ENCODE results near the gene C10orf53.

Gene C10orf53, protein sequence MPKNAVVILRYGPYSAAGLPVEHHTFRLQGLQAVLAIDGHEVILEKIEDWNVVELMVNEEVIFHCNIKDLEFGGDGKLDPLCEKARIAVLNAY

GRCh38 chr10:49679480-49679893 is at the start of gene C10orf53:
C10orf53 (plus strand) TSS chr10:49679651; CDS start chr10:49679698, 47 bp downstream.
- peaks cover 38% of the 10 kb centered on the region for H3K27me3 Mint-ChIP-seq
- ATAC-seq (peak; percentile 59), DNase-seq (peak; percentile 23)
- H3K27ac Mint-ChIP-seq: no peak within 1 kb of the TSS
- peaks cover 9% of the 10 kb centered on the region for H3K36me3 Mint-ChIP-seq (ENCODE audit: low read depth)
- peaks cover 19% of the 10 kb centered on the region for H3K9me3 Mint-ChIP-seq
- peaks cover 4% of the 10 kb centered on the region for H3K4me1 Mint-ChIP-seq
- no peak within 1 kb of the TSS for H3K4me3 Mint-ChIP-seq

GRCh38 chr10:49631975-49632374 is 47.5 kb upstream of the C10orf53 start:
- Mint-ChIP-seq H3K4me1 (no peaks in the 10 kb centered on the region), H3K4me3 (no peak overlapping the region)
- ATAC-seq: no peak

GRCh38 chr10:49632406-49633317 is 46.8 kb upstream of the C10orf53 start:
- no peaks in the 10 kb centered on the region for H3K4me1 Mint-ChIP-seq
- DNase-seq: no peak

More at GRCh38 chr10:49631975-49632374, 47.5 kb upstream of the C10orf53 start:
- DNase-seq: no peak
- Mint-ChIP-seq H3K36me3 (ENCODE audit: low read depth) (no peaks in the 10 kb centered on the region), H3K27ac (no peak overlapping the region), H3K9me3 (no peaks in the 10 kb centered on the region), H3K27me3 (peaks cover 3% of the 10 kb centered on the region)

GRCh38 chr10:49633327-49634068 is 46.0 kb upstream of the C10orf53 start:
- no peak for DNase-seq
- no peak for ATAC-seq
- Mint-ChIP-seq H3K4me1 (no peaks in the 10 kb centered on the region), H3K9me3 (no peaks in the 10 kb centered on the region), H3K36me3 (ENCODE audit: low read depth) (no peaks in the 10 kb centered on the region), H3K4me3 (no peak overlapping the region), H3K27ac (no peak overlapping the region), H3K27me3 (peaks cover 9% of the 10 kb centered on the region)

More at GRCh38 chr10:49632406-49633317, 46.8 kb upstream of the C10orf53 start:
- H3K36me3 Mint-ChIP-seq (ENCODE audit: low read depth): no peaks in the 10 kb centered on the region
- no peak for ATAC-seq
- H3K4me3 Mint-ChIP-seq: no peak overlapping the region
- no peaks in the 10 kb centered on the region for H3K9me3 Mint-ChIP-seq
- peaks cover 7% of the 10 kb centered on the region for H3K27me3 Mint-ChIP-seq
- H3K27ac Mint-ChIP-seq: no peak overlapping the region

- no peak for DNase-seq
- Mint-ChIP-seq H3K4me1 (no peaks in the 10 kb centered on the region), H3K27ac (no peak overlapping the region), H3K27me3 (peaks cover 9% of the 10 kb centered on the region), H3K9me3 (no peaks in the 10 kb centered on the region), H3K36me3 (ENCODE audit: low read depth) (no peaks in the 10 kb centered on the region), H3K4me3 (no peak overlapping the region)
- no peak for ATAC-seq
These were observed 45.3 kb upstream of the C10orf53 start for GRCh38 chr10:49634069-49634660.

DNA sequence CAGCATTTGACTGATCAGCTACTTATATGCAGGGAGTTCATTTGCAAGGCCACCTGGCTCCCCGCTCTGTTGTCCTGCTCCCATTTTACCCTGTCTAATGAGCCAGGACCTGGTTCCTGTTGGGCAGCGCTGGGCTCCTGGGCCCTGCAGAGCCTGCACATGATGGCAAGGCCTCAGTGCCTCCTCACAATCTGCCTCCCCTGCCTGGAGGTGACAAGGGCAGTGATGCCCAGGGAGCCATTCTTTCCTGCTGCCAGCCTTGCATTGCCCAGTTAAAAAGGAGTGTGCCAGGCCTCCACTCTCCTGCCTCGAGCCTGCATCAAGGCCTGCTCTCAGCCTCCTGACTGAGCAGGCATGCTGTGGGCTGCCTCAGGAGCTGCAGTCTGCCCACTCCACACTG is 37.1 kb upstream of the C10orf53 start:
- peaks cover 10% of the 10 kb centered on the region for H3K27me3 Mint-ChIP-seq
- no peak for ATAC-seq
- H3K4me3 Mint-ChIP-seq: no peak overlapping the region
- H3K36me3 Mint-ChIP-seq (ENCODE audit: low read depth): no peaks in the 10 kb centered on the region
- no peaks in the 10 kb centered on the region for H3K4me1 Mint-ChIP-seq
- no peak for DNase-seq
- no peak overlapping the region for H3K27ac Mint-ChIP-seq
- H3K9me3 Mint-ChIP-seq: no peaks in the 10 kb centered on the region

GRCh38 chr10:49643241-49644034 is 36.0 kb upstream of the C10orf53 start:
- Mint-ChIP-seq H3K36me3 (ENCODE audit: low read depth) (no peaks in the 10 kb centered on the region), H3K27ac (no peak overlapping the region), H3K27me3 (peaks cover 5% of the 10 kb centered on the region), H3K9me3 (no peaks in the 10 kb centered on the region), H3K4me3 (no peak overlapping the region), H3K4me1 (peaks cover 5% of the 10 kb centered on the region)
- ATAC-seq (no peak), DNase-seq (no peak)

GRCh38 chr10:49644035-49644646 is 35.3 kb upstream of the C10orf53 start:
- DNase-seq: no peak
- Mint-ChIP-seq H3K4me3 (no peak overlapping the region), H3K9me3 (no peaks in the 10 kb centered on the region), H3K27ac (no peak overlapping the region), H3K36me3 (ENCODE audit: low read depth) (no peaks in the 10 kb centered on the region), H3K4me1 (peaks cover 11% of the 10 kb centered on the region), H3K27me3 (peaks cover 6% of the 10 kb centered on the region)
- ATAC-seq: peak; percentile 29

- no peaks in the 10 kb centered on the region for H3K9me3 Mint-ChIP-seq
- DNase-seq (no peak), ATAC-seq (no peak)
- H3K4me3 Mint-ChIP-seq: no peak overlapping the region
- H3K36me3 Mint-ChIP-seq (ENCODE audit: low read depth): no peaks in the 10 kb centered on the region
- no peak overlapping the region for H3K27ac Mint-ChIP-seq
- H3K4me1 Mint-ChIP-seq: peaks cover 21% of the 10 kb centered on the region
- peaks cover 6% of the 10 kb centered on the region for H3K27me3 Mint-ChIP-seq
These were observed 34.0 kb upstream of the C10orf53 start for GRCh38 chr10:49645417-49645816.

GRCh38 chr10:49645871-49646870 is 33.3 kb upstream of the C10orf53 start:
- DNase-seq: no peak
- no peak for ATAC-seq
- Mint-ChIP-seq H3K9me3 (no peaks in the 10 kb centered on the region), H3K27me3 (peaks cover 5% of the 10 kb centered on the region), H3K27ac (no peak overlapping the region), H3K4me3 (no peak overlapping the region), H3K36me3 (ENCODE audit: low read depth) (no peaks in the 10 kb centered on the region), H3K4me1 (peaks cover 21% of the 10 kb centered on the region)

- Mint-ChIP-seq H3K27me3 (peaks cover 4% of the 10 kb centered on the region), H3K4me1 (peaks cover 21% of the 10 kb centered on the region), H3K36me3 (ENCODE audit: low read depth) (no peaks in the 10 kb centered on the region), H3K27ac (no peak overlapping the region), H3K4me3 (no peak overlapping the region), H3K9me3 (no peaks in the 10 kb centered on the region)
- no peak for ATAC-seq
- DNase-seq: no peak
These were observed 31.9 kb upstream of the C10orf53 start for GRCh38 chr10:49647554-49647953.

- peaks cover 7% of the 10 kb centered on the region for H3K27me3 Mint-ChIP-seq
- H3K4me3 Mint-ChIP-seq: no peak overlapping the region
- H3K36me3 Mint-ChIP-seq (ENCODE audit: low read depth): no peaks in the 10 kb centered on the region
- ATAC-seq: no peak
- DNase-seq: no peak
- H3K4me1 Mint-ChIP-seq: peaks cover 21% of the 10 kb centered on the region
- no peaks in the 10 kb centered on the region for H3K9me3 Mint-ChIP-seq
- H3K27ac Mint-ChIP-seq: no peak overlapping the region
These were observed 31.3 kb upstream of the C10orf53 start for GRCh38 chr10:49647985-49648795.
